Measurements from ENCODE around the gene KCTD16.

KCTD16 gene

GRCh38 chr5:144298658-144299057 lies 128.0 kb downstream of the KCTD16 start:
- CTCF ChIA-PET, result no interaction called here
- H3K9me3 ChIP-seq (ENCODE audit: control insufficient read depth, insufficient read depth, low read depth, low read length), result no peaks in the 10 kb centered on the region
- TF ChIP-seq YY2 (tag by site-specific recombination; IDR thresholded peaks at IDR 0.05), result no peak
- TF ChIP-seq ZNF248 (tag by site-specific recombination; IDR thresholded peaks at IDR 0.05), result no peak
- no peak for TF ChIP-seq GFI1B (tag by site-specific recombination; IDR thresholded peaks at IDR 0.05)
- TF ChIP-seq ZNF776 (tag by site-specific recombination; IDR thresholded peaks at IDR 0.05; ENCODE audit: borderline replicate concordance), result no peak
- TF ChIP-seq ZNF2 (tag by site-specific recombination; IDR thresholded peaks at IDR 0.05), result no peak
- no peaks in the 10 kb centered on the region for H3K4me1 ChIP-seq (ENCODE audit: control insufficient read depth, insufficient read depth, low read length)
- H3K27ac ChIP-seq (ENCODE audit: extremely low read depth, low read depth, low read length), result no peak overlapping the region
- no peaks in the 10 kb centered on the region for H3K36me3 ChIP-seq (ENCODE audit: control insufficient read depth in 2 of 2, insufficient read depth in 1 of 2, low read length in 2 of 2)
- H3K4me3 ChIP-seq (ENCODE audit: low read depth, low read length), result no peak overlapping the region
- POLR2A ChIA-PET, result no interaction called here

GRCh38 chr5:144304688-144305087 lies 134.0 kb downstream of the KCTD16 start:
- CTCF ChIA-PET, result interaction anchor here (0.6 kb wide), 1 partner anchor 401 kb away, joined by 3 read pairs; no protein-coding TSS in a partner anchor
- Histone ChIP-seq H3K27ac (ENCODE audit: extremely low read depth, low read depth, low read length) (no peak overlapping the region), H3K36me3 (ENCODE audit: control insufficient read depth in 2 of 2, insufficient read depth in 1 of 2, low read length in 2 of 2) (no peaks in the 10 kb centered on the region), H3K4me3 (ENCODE audit: low read depth, low read length) (no peak overlapping the region), H3K4me1 (ENCODE audit: control insufficient read depth, insufficient read depth, low read length) (no peaks in the 10 kb centered on the region), H3K9me3 (ENCODE audit: control insufficient read depth, insufficient read depth, low read depth, low read length) (no peaks in the 10 kb centered on the region)
- POLR2A ChIA-PET, result no interaction called here
- no peak for TF ChIP-seq ZNF621 (tag by site-specific recombination; IDR thresholded peaks at IDR 0.05)
- TF ChIP-seq, protein P1, sequence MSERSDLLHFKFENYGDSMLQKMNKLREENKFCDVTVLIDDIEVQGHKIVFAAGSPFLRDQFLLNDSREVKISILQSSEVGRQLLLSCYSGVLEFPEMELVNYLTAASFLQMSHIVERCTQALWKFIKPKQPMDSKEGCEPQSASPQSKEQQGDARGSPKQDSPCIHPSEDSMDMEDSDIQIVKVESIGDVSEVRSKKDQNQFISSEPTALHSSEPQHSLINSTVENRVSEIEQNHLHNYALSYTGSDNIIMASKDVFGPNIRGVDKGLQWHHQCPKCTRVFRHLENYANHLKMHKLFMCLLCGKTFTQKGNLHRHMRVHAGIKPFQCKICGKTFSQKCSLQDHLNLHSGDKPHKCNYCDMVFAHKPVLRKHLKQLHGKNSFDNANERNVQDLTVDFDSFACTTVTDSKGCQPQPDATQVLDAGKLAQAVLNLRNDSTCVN (tag by site-specific recombination; optimal IDR thresholded peaks at IDR 0.05), result no peak
- TF ChIP-seq ZNF645 (tag by site-specific recombination; IDR thresholded peaks at IDR 0.05), result no peak

DNA sequence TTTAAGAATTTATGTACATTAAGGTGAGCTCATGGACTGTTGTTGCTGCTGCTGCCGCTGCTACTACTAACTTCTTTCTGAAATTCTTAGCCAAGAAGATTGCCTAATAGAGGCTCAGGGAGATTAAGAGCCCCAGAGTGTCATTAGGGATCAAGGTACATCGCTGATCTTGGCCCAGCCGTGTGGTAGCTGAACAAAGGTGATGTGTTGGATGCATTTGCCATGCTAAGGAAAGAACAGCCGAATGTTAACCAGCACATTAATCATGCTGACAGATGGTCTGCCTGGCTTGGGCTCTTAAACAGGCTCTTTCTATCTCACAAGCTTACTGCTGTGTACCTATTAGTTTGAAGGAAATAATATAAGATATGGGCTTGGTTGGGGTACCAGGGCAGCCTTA lies 137.1 kb downstream of the KCTD16 start:
- H3K4me1 ChIP-seq (ENCODE audit: control insufficient read depth, insufficient read depth, low read length), result no peaks in the 10 kb centered on the region
- no peak for TF ChIP-seq ZNF155 (tag by site-specific recombination; IDR thresholded peaks at IDR 0.05)
- no peak for TF ChIP-seq ZNF146 (tag by site-specific recombination; IDR thresholded peaks at IDR 0.05)
- no peak for TF ChIP-seq ZNF2 (tag by site-specific recombination; IDR thresholded peaks at IDR 0.05)
- no peak for TF ChIP-seq ZNF837 (tag by site-specific recombination; IDR thresholded peaks at IDR 0.05)
- H3K4me3 ChIP-seq (ENCODE audit: low read depth, low read length), result no peak overlapping the region
- no peaks in the 10 kb centered on the region for H3K36me3 ChIP-seq (ENCODE audit: control insufficient read depth in 2 of 2, insufficient read depth in 1 of 2, low read length in 2 of 2)
- ChIA-PET POLR2A (no interaction called here), CTCF (interaction anchor here (1.4 kb wide), 1 partner anchor 104 kb away, joined by 3 read pairs; no protein-coding TSS in a partner anchor)
- no peak overlapping the region for H3K27ac ChIP-seq (ENCODE audit: extremely low read depth, low read depth, low read length)
- H3K9me3 ChIP-seq (ENCODE audit: control insufficient read depth, insufficient read depth, low read depth, low read length), result no peaks in the 10 kb centered on the region

GRCh38 chr5:144308174-144308573 lies 137.5 kb downstream of the KCTD16 start:
- Histone ChIP-seq H3K36me3 (ENCODE audit: control insufficient read depth in 2 of 2, insufficient read depth in 1 of 2, low read length in 2 of 2) (no peaks in the 10 kb centered on the region), H3K27ac (ENCODE audit: extremely low read depth, low read depth, low read length) (no peak overlapping the region), H3K4me3 (ENCODE audit: low read depth, low read length) (no peak overlapping the region), H3K4me1 (ENCODE audit: control insufficient read depth, insufficient read depth, low read length) (no peaks in the 10 kb centered on the region), H3K9me3 (ENCODE audit: control insufficient read depth, insufficient read depth, low read depth, low read length) (no peaks in the 10 kb centered on the region)
- no peak for TF ChIP-seq BCL11A (tag by site-specific recombination; IDR thresholded peaks at IDR 0.05; ENCODE audit: low read depth)
- TF ChIP-seq TSHZ1 (tag by site-specific recombination; IDR thresholded peaks at IDR 0.05; ENCODE audit: borderline replicate concordance), result no peak
- no peak for TF ChIP-seq ZNF449 (tag by site-specific recombination; IDR thresholded peaks at IDR 0.05)
- TF ChIP-seq ZBTB48 (tag by site-specific recombination; IDR thresholded peaks at IDR 0.05), result no peak
- CTCF ChIA-PET, result interaction anchor here (1.4 kb wide), 1 partner anchor 104 kb away, joined by 3 read pairs; no protein-coding TSS in a partner anchor
- POLR2A ChIA-PET, result no interaction called here
